Stimulated activated effector memory CD8-positive, alpha-beta T cell treated with anti-CD3 and anti-CD28 coated beads, Interleukin-12 subunit alpha, Interleukin-12 subunit beta, amount 100 ng/mL, for 72 hours (primary cell): ENCODE results near the gene CNTNAP2.

Source experiments
- ATAC-seq: fragments of 150-1000 bp; cut with Tn5 transposase; 2 replicates; pipeline ENCODE4 v1.10.0; 2021
- DNase-seq, 2 donors: peaks; one replicate each; pipeline ENCODE4 v3.0.0; 2021 to 2022; ENCODE audit warnings: low spot score in 2 of 2
- H3K27ac Mint-ChIP-seq: one replicate; pipeline ENCODE4 v1.8.0; 2022; ENCODE audit warnings: mild to moderate bottlenecking, mixed read lengths
- H3K36me3 Mint-ChIP-seq: one replicate; pipeline ENCODE4 v1.8.0; 2022; ENCODE audit warnings: mild to moderate bottlenecking, mixed read lengths
- H3K4me1 Mint-ChIP-seq: one replicate; pipeline ENCODE4 v1.8.0; 2022; ENCODE audit warnings: mixed read lengths
- H3K4me3 Mint-ChIP-seq: one replicate; pipeline ENCODE4 v1.8.0; 2022; ENCODE audit warnings: mild to moderate bottlenecking, mixed read lengths
- H3K9me3 Mint-ChIP-seq: one replicate; pipeline ENCODE4 v1.8.0; 2022; ENCODE audit warnings: mixed read lengths

The CNTNAP2 gene

DNA sequence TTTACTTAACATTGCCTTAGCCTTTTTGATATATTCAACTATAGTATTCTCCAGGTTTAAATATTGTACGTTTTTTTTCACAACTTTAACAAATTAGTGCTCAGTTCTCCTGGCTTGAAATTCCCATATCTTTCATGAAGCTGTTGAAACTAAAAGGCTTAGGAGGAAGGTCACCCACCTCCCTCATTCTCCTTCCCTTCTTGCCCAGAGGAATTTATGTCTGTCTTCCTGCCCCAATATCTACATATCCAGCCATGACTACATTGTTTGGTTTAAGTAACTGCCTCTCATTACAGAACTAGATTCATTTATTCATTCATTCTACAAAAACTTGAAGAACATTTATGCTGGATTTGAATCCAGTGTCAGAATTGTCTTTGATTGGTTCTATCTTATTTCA, 2219.2 kb downstream of the CNTNAP2 start:
- H3K4me1 Mint-ChIP-seq: peaks cover 17% of the 10 kb centered on the region
- H3K27ac Mint-ChIP-seq: no peak overlapping the region
- no peaks in the 10 kb centered on the region for H3K36me3 Mint-ChIP-seq
- no peak for ATAC-seq
- DNase-seq: no peak
- no peak overlapping the region for H3K4me3 Mint-ChIP-seq
- H3K9me3 Mint-ChIP-seq: peaks cover 2% of the 10 kb centered on the region

DNA sequence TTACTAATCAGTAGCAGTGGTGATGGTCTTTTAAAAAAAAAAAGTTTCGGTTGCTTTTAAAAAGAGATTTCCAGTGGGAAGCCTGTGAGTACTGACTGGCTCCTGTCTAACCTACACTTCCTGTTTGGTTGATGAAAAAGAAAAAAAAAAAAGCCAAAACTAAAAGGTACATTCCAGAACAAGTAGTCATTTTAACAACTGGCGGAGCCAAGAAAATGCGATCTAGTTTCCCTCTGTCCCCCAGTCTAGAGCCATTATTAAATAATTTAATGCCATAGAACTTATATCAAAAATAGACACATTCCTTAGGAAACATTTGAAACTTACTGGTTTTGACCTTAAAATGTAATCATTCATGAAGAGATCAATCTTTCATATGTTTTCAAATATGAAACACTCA, 2219.8 kb downstream of the CNTNAP2 start:
- H3K4me3 Mint-ChIP-seq: no peak overlapping the region
- no peaks in the 10 kb centered on the region for H3K9me3 Mint-ChIP-seq
- ATAC-seq (no peak), DNase-seq (no peak)
- H3K36me3 Mint-ChIP-seq: no peaks in the 10 kb centered on the region
- no peak overlapping the region for H3K27ac Mint-ChIP-seq
- H3K4me1 Mint-ChIP-seq: peaks cover 15% of the 10 kb centered on the region

GRCh38 chr7:148337246-148337965, 2220.8 kb downstream of the CNTNAP2 start:
- Mint-ChIP-seq H3K36me3 (no peaks in the 10 kb centered on the region), H3K9me3 (no peaks in the 10 kb centered on the region), H3K27ac (no peak overlapping the region), H3K4me1 (peaks cover 15% of the 10 kb centered on the region), H3K4me3 (no peak overlapping the region)
- no peak for ATAC-seq
- DNase-seq: no peak

DNA sequence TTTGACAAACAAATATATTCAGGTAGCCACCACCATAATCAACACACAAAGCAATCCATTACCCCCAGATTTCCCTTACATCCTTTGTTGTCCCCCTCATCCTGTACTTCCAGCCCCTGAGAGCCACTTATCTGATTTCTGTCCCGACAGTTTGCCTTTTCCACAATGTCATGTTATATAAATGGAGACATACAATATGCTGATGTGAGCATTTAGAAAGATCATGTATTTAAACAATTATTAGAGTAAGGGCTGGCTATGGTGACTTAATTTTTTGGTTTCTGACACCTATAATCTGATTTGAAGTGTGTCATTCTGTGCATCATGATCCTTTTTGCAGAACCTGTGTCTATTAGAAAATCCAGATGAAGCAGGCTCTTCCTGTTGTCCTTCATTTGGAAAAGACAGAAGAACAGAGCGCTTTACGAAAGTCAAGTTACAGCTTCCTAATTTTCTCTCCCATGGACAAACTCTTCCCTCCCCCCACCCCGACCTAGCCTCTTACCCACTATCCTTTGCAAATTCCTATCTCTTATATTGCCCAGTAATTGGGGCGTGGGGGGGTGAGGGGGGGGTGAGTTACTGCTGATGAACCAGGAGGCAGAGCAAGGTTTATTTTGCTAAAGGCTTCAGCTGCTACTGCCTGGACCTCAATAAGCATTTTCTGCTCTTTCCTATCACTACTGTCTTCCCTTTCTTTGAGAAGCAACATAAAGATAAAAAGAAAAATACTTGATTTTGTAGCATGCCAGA, 2221.6 kb downstream of the CNTNAP2 start:
- no peak for ATAC-seq
- Mint-ChIP-seq H3K27ac (no peak overlapping the region), H3K4me3 (no peak overlapping the region), H3K9me3 (no peaks in the 10 kb centered on the region), H3K4me1 (peaks cover 15% of the 10 kb centered on the region), H3K36me3 (no peaks in the 10 kb centered on the region)
- DNase-seq: no peak

- Mint-ChIP-seq H3K27ac (no peak overlapping the region), H3K36me3 (no peaks in the 10 kb centered on the region), H3K4me3 (no peak overlapping the region), H3K4me1 (peaks cover 15% of the 10 kb centered on the region), H3K9me3 (no peaks in the 10 kb centered on the region)
- DNase-seq (no peak), ATAC-seq (no peak)
These were observed 2224.1 kb downstream of the CNTNAP2 start for GRCh38 chr7:148340438-148341280.

DNA sequence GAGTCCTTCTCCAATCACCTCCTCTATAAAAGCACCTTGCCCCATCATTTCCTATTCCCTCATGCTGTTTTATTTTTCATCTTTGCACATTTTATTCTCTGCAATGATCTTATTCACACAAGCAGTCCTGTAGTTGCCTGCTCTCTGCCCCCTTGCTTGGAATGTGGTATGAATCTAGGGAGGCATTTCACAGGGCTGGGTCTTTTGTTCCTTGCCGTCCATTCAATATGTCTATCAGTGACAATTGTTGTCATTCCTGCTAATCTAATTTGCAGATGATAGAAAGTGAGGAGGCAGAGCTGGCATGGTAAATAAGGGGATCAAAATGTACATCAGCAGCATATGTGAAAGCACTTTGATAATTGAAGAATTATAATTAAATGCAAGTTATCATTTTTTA, 2227.8 kb downstream of the CNTNAP2 start:
- peaks cover 5% of the 10 kb centered on the region for H3K4me1 Mint-ChIP-seq
- H3K36me3 Mint-ChIP-seq: no peaks in the 10 kb centered on the region
- H3K4me3 Mint-ChIP-seq: no peak overlapping the region
- DNase-seq: no peak
- no peak overlapping the region for H3K27ac Mint-ChIP-seq
- ATAC-seq: no peak
- no peaks in the 10 kb centered on the region for H3K9me3 Mint-ChIP-seq

DNA sequence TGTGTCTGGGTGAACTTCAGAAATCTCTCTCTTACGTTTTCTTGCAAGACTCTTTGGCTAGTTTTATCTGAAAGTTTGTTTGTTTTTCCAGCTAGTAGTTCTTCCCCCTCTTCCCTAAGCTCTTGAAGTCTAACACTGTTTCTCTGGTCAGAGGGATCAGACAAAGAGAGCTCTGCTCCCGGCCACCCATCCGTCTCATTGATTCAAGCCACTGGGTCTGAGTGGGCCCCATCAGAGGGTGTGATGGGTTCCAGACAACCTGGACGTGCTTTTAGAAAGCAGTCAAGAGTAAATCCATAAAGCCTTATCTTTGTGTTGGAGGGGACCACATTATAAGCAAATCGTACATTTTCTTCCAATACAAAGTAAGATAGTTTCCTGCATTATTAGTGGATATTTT, 2231.4 kb downstream of the CNTNAP2 start:
- no peaks in the 10 kb centered on the region for H3K9me3 Mint-ChIP-seq
- H3K4me3 Mint-ChIP-seq: no peak overlapping the region
- ATAC-seq: no peak
- DNase-seq: no peak
- H3K36me3 Mint-ChIP-seq: no peaks in the 10 kb centered on the region
- no peaks in the 10 kb centered on the region for H3K4me1 Mint-ChIP-seq
- no peak overlapping the region for H3K27ac Mint-ChIP-seq

DNA sequence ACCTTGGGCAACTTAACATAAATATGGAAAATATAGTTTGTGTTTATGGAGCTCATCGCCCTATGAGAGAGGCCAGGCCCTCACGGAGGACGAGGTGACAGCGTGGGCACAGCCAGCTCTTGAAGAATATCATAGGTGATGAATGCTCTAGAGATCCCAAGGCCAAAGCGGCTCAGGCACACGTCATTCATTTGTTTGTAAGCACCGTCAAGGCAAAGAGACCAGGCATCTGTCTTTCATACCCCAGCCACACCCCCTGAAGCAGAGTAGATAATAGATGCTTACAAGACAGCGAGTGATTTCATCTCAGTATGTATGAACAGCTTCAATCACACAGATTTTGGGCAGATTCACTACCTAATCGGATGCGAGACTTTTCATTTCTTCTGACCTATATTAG, 2231.9 kb downstream of the CNTNAP2 start:
- no peak for ATAC-seq

DNA sequence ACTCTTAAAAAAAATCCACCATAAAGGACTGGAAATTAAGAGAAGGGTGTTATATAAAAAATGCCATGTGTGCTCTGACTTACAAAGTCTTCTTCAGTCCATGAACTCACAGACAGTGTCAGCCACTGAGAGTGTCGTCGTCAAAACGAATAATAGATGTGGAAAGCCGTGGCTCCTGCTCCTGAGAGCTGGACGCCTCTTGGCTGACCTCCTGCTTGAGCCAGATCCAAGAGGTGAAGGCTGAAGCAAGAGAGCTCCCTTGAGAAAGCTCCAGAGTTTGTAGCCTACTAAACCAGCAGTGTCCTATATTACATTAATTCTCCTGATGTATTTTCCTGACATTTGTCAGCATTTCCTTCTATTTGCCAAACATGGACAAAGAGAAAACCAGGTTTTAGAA, 2239.7 kb downstream of the CNTNAP2 start:
- Mint-ChIP-seq H3K36me3 (no peaks in the 10 kb centered on the region), H3K4me1 (no peaks in the 10 kb centered on the region), H3K4me3 (no peak overlapping the region), H3K27ac (no peak overlapping the region), H3K9me3 (no peaks in the 10 kb centered on the region)
- DNase-seq (no peak), ATAC-seq (no peak)

More for the DNA sequence above, 2231.9 kb downstream of the CNTNAP2 start:
- no peak for DNase-seq
- H3K4me3 Mint-ChIP-seq: no peak overlapping the region
- H3K27ac Mint-ChIP-seq: no peak overlapping the region
- no peaks in the 10 kb centered on the region for H3K4me1 Mint-ChIP-seq
- no peaks in the 10 kb centered on the region for H3K9me3 Mint-ChIP-seq
- H3K36me3 Mint-ChIP-seq: no peaks in the 10 kb centered on the region

GRCh38 chr7:148362541-148362940, 2245.9 kb downstream of the CNTNAP2 start:
- no peak for DNase-seq
- Mint-ChIP-seq H3K36me3 (no peaks in the 10 kb centered on the region), H3K4me1 (no peaks in the 10 kb centered on the region), H3K4me3 (no peak overlapping the region), H3K27ac (no peak overlapping the region), H3K9me3 (no peaks in the 10 kb centered on the region)
- no peak for ATAC-seq

GRCh38 chr7:148367731-148368475, 2251.3 kb downstream of the CNTNAP2 start:
- Mint-ChIP-seq H3K4me1 (no peaks in the 10 kb centered on the region), H3K4me3 (no peak overlapping the region), H3K9me3 (no peaks in the 10 kb centered on the region), H3K36me3 (no peaks in the 10 kb centered on the region), H3K27ac (no peak overlapping the region)
- ATAC-seq: no peak
- no peak for DNase-seq

DNA sequence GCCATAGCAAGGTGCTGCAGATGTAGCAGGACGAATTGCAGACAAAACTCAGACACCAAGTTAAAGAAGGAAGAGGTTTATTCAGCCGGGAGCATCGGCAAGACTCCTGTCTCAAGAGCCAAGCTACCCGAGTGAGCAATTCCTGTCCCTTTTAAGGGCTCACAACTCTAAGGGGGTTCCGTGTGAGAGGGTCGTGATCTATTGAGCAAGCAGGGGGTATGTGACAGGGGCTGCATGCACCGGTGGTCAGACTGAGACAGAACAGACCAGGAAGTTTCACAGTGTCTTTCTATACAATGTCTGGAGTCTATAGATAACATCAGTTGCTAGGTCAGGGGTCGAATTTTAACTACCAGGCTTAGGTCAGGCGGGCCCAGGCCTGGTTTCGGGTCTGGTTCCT, 2252.0 kb downstream of the CNTNAP2 start:
- H3K4me3 Mint-ChIP-seq: no peak overlapping the region

DNA sequence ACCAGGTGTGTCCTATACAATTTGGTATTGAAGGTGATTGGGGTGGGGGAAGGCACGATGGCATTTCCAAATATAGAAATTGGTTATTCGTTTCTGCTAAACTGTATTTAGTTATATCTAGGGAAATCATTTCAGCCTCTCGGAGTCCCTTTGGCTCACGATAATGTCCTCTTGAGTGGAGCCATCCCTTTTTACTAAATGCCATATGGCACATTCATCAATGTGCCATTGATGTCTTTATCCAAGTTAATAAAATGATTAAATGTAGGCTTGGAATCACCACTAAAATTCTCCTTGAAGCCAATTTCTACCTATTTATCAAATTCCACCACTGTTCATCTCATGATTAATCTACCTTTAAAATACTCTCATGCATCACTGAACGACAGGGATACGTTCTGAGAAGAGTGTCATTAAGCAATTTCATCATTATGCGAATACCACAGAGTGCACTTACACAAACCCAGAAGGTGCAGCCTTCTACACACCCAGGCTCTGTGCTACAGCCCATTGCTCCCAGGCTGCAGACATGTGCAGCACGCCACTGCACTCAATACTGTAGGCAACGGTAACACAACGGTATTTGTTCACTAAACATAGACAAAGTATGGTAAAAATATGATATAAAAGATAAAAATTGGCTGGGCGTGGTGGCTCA, 2254.8 kb downstream of the CNTNAP2 start:
- peak in 1 of 2 donors; percentile 8 for DNase-seq
- Mint-ChIP-seq H3K36me3 (no peaks in the 10 kb centered on the region), H3K4me1 (no peaks in the 10 kb centered on the region), H3K9me3 (no peaks in the 10 kb centered on the region), H3K27ac (no peak overlapping the region), H3K4me3 (no peak overlapping the region)
- ATAC-seq: no peak

More for the DNA sequence above, 2252.0 kb downstream of the CNTNAP2 start:
- no peaks in the 10 kb centered on the region for H3K36me3 Mint-ChIP-seq
- ATAC-seq (no peak), DNase-seq (no peak)
- no peak overlapping the region for H3K27ac Mint-ChIP-seq
- H3K4me1 Mint-ChIP-seq: no peaks in the 10 kb centered on the region
- no peaks in the 10 kb centered on the region for H3K9me3 Mint-ChIP-seq

GRCh38 chr7:148374396-148375259, 2258.0 kb downstream of the CNTNAP2 start:
- Mint-ChIP-seq H3K4me3 (no peak overlapping the region), H3K27ac (no peak overlapping the region), H3K9me3 (no peaks in the 10 kb centered on the region), H3K36me3 (no peaks in the 10 kb centered on the region), H3K4me1 (no peaks in the 10 kb centered on the region)
- DNase-seq: peak in 1 of 2 donors; percentile 13
- no peak for ATAC-seq
